PFSK-1 (cell line): ENCODE results near the gene PLEKHJ1.
A peak's percentile ranks its signal among the peaks of the same experiment; 100 is the strongest.

Experiments
- FOXP2 ChIP-seq: optimal IDR thresholded peaks from 2 replicates; pipeline ENCODE3; 2011; ENCODE audit warnings: borderline replicate concordance, control low read depth, inconsistent platforms; ENCODE audit not compliant: insufficient read depth; ENCODE audit errors: extremely low read length, extremely low read depth
- POLR2AphosphoS5 ChIP-seq: IDR thresholded peaks from 2 replicates; pipeline ENCODE4 v1.6.1; 2012; ENCODE audit warnings: low read depth, mild to moderate bottlenecking, control low read depth, low read length, moderate library complexity
- SIN3A ChIP-seq: IDR thresholded peaks from 2 replicates; pipeline ENCODE4 v1.6.1; 2012; ENCODE audit warnings: mild to moderate bottlenecking, low read length, moderate library complexity, borderline replicate concordance; ENCODE audit not compliant: insufficient read depth
- TAF1 ChIP-seq: IDR thresholded peaks from 2 replicates; pipeline ENCODE4 v1.6.1; 2012; ENCODE audit warnings: low read length, control low read depth, borderline replicate concordance; ENCODE audit not compliant: insufficient read depth
- TF ChIP-seq, protein P1 (sequence below), 2 experiments: IDR thresholded peaks; 2 replicates each; pipeline versions ENCODE4 v1.6.1 to v1.8.0; 2011 to 2012; ENCODE audit warnings: low read depth in 2 of 2, low read length in 2 of 2, control low read depth in 1 of 2, inconsistent platforms in 1 of 2, mild to moderate bottlenecking in 1 of 2, moderate library complexity in 1 of 2; ENCODE audit not compliant: insufficient read depth in 1 of 2

Gene PLEKHJ1

DNA sequence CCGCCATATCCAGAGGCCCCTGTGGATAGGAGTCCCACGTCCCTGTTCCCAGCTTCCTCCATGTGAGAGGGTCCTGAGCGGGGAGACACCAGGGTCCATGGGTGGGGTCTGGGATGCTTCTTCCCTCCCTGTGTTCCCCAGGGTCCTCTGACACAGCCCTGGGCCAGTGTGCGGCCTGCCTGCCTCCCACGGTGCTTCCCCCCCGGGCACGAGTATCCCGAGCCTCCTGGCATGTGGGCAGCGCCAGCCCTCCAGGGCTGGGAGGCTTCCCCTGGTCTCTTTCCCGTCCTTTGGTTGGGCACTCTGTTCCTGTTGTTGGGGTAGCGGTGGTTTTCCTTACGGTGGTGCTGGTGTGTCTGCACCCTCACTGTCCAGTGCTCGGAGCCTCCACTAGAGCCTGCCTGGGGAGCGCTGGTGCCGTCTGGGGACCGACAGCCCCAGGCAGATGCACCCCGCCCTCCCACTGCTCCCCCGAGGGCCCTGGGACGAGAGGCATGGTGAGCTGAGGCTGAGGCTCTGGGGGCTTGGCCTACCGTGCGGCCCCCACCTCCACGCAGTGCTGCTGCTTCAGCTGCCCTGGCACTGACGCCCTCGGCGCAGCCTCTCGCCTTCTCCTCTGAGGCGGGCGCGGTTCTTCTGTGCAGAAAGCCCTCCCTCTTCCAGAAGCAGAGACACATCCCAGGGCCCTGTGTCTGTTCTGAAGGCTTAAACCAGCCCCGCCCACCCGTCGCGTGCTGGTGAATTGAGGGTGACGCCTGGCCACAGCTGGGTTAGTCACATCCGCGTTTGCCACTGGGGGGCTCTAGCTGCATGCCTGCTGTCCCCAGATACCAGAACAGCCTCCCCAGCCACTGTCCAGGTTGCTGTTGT, 27.9 kb downstream of the PLEKHJ1 start:
- TF ChIP-seq FOXP2: peak; percentile 75
- no peak for TF ChIP-seq TAF1

DNA sequence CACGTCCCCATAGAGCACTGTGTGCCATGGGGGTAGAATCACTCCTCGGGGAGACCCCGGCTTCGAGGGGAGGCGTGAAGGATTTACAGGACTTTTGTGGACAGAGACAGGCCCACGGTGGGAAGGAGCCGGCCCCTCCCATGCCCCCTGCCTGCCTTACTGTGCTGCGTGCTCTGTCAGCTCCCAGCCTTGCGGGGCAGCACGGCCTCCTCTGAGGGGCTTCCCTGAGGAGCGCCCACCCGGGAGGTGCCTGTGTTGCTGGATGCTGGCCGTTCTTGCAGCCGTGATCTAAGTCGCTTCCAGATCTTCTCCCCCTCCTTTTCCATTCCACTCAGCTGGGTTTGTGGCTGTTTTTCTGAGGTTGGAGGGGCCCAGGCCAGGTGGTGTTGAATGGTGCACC, 29.1 kb downstream of the PLEKHJ1 start:
- TF ChIP-seq, protein P1, sequence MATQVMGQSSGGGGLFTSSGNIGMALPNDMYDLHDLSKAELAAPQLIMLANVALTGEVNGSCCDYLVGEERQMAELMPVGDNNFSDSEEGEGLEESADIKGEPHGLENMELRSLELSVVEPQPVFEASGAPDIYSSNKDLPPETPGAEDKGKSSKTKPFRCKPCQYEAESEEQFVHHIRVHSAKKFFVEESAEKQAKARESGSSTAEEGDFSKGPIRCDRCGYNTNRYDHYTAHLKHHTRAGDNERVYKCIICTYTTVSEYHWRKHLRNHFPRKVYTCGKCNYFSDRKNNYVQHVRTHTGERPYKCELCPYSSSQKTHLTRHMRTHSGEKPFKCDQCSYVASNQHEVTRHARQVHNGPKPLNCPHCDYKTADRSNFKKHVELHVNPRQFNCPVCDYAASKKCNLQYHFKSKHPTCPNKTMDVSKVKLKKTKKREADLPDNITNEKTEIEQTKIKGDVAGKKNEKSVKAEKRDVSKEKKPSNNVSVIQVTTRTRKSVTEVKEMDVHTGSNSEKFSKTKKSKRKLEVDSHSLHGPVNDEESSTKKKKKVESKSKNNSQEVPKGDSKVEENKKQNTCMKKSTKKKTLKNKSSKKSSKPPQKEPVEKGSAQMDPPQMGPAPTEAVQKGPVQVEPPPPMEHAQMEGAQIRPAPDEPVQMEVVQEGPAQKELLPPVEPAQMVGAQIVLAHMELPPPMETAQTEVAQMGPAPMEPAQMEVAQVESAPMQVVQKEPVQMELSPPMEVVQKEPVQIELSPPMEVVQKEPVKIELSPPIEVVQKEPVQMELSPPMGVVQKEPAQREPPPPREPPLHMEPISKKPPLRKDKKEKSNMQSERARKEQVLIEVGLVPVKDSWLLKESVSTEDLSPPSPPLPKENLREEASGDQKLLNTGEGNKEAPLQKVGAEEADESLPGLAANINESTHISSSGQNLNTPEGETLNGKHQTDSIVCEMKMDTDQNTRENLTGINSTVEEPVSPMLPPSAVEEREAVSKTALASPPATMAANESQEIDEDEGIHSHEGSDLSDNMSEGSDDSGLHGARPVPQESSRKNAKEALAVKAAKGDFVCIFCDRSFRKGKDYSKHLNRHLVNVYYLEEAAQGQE (IDR thresholded peaks at IDR 0.05; ENCODE audit: insufficient read depth in 1 of 2, low read depth in 2 of 2, low read length in 2 of 2): no peak
- TF ChIP-seq POLR2AphosphoS5: no peak
- TF ChIP-seq SIN3A: no peak
- TF ChIP-seq FOXP2: no peak
- TF ChIP-seq TAF1: no peak

DNA sequence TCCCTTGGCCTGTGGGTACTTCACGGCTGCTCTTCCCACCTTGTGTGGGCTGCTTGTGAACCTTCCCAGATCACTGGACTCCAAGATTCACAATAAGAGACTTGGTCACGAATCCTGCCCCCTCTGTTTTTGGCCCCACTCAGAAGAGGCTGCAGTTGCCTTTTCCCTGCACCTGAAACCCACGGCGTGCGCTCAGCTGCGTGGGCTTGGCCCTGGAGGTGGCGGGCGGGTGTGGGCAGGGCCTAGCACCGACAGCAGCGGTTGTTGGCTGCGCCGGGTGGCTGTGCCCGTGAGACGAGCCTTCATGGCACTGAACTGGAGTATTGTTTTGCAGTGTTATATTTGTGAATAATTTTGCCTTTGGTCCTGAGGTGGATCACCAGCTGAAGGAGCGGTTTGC, 33.8 kb downstream of the PLEKHJ1 start:
- TF ChIP-seq, protein P1 (IDR thresholded peaks at IDR 0.05; ENCODE audit: insufficient read depth in 1 of 2, low read depth in 2 of 2, low read length in 2 of 2): no peak
- no peak for TF ChIP-seq FOXP2
- TF ChIP-seq SIN3A: no peak
- no peak for TF ChIP-seq TAF1
- TF ChIP-seq POLR2AphosphoS5: no peak

DNA sequence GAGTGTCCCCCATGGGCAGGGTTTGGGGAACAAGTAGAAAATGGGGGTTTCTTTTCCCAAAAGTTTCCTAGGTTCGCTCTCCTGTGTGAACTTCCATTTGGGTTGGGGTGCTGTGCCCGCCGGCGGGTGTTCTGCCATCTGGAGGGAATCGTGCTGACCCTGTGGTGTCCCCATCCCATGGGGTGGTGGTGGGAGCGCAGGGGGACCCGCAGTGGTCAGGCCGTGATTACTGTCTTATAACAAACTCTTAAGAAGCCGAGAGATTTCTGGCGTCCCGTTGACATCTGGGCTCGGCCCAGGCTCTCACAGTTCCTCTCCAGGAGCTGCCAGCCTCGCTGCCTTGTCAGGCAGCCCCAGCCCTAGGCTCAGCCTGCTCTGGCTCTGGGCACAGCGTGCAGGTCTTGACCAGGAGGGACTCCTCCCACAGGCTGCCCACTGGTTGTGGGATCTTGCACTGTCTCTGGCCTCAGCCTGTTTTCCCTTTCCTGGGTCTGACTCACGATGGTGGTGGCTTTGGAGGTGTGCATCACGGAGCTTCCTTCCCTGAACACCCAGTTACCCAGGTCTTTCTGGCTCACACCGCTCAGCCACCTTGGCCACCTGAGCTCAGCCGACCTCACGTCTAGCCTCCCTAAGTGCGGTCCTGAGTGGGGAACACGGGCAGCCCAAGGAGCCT, 34.5 kb downstream of the PLEKHJ1 start:
- TF ChIP-seq POLR2AphosphoS5: no peak
- no peak for TF ChIP-seq SIN3A
- TF ChIP-seq FOXP2: no peak
- TF ChIP-seq, protein P1 (IDR thresholded peaks at IDR 0.05; ENCODE audit: insufficient read depth in 1 of 2, low read depth in 2 of 2, low read length in 2 of 2): no peak
- TF ChIP-seq TAF1: no peak

DNA sequence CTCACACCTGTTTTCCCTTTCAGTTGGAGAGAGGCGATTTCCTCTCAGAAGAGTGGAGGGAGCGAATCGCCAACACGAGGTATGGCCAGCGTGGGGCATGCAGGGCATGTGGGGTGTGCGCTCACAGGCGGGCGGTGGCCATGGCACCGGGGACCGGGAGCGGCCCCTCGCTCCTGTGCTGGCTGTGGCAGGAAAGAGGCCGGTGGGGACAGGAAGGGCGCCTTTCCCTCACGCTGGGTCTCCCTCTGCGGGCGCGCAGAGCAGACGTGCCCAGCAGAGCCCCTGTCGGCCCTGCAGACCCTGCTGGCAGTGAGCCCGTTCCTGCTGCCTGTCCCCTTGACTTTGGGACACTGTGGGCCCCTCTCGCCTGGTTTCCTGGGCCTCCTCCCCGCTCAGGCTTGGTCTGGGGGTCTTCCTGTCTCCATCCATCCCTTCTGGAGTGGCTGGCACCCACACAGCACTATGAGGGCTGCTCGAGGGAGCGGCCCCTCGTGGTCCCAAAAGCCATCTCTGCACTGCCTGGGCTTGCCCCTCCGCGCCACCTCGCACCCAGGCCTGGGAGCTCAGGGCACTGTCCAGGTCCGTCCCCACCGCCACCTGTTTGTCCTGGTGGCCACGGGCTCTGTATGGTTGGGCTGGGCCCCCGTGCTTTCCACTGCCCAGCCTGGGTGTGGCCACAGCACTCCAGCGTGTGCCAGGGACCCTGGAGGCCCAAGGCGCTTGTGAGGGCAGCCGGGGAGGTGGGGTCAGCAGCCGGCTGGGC, 36.1 kb downstream of the PLEKHJ1 start:
- TF ChIP-seq, protein P1 (IDR thresholded peaks at IDR 0.05; ENCODE audit: insufficient read depth in 1 of 2, low read depth in 2 of 2, low read length in 2 of 2): no peak
- TF ChIP-seq SIN3A (no peak), TAF1 (no peak)
